HG03097 (cell line): Measurements from ENCODE around the gene SLC35B3.
A peak's percentile ranks its signal among the peaks of the same experiment; 100 is the strongest.
"Not testable (repeated sequence)": the region's sequence is repeated elsewhere in the genome, so short reads cannot be mapped to it uniquely, and the experiment has no call there.

Experiments
- ATAC-seq: cut with Tn5 transposase; IDR thresholded peaks from one replicate; pipeline ENCODE4 v1.9.1; 2021; ENCODE audit not compliant: unreplicated experiment, low FRiP score

Gene SLC35B3

DNA sequence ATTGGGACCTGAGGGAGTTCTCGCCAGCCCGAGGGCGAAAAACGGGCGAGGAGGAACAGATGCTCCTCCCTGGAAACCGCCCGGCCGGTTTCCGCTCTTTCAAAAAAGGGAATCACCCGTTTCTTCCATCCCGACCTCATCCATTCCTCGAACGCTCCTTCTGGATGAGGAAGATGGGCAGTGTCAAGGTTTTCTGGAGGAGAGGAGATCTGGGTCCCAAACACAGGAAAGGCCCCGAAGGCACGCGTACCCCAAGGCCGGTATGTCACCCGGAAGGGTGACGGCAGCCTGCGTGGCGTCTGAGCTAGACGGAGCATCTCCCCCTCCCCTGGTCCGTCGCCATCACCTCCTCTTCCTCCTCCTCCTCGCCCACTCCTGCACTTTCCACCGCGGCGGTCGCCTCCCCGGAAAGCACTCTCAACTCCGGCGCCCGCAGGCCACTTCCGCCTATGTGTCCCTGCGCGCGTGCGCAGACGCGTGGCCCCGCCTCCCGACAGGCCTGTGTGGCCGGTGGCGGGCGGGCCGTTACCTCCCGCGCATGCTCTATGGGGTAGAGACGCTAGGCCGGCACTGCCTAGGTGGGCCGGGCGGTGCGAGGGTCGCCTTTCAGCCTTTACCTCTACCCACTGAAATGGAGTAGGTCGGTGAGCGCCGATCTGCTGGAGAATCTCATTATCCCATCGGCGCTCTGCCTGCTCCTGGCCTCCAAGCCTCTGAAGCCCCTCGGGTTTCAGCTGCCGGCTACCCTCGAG is at the start of gene SLC35B3:
TSS of gene SLC35B3 (minus strand) at position 453 of the 752 bp plus-strand sequence.
- ATAC-seq: peak; percentile 96

DNA sequence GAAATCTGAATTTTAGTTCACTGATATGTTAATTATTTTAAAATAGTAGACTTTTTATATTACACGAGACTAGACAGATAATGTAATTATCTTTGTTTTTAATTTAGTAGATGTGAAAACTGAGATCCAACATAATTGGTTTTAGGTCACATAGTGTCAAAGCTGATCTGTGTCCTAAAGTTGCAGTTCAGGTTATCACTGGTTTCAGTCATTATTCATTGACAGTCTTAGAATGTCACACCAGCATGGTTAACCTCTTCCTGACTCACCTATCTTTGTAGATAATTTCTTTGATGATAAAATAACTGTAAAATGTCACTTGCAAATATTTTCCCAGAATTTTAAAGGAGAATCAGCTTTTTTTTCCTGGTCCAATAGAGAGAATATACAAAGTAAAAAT is 48.3 kb upstream of the SLC35B3 start:
- no peak for ATAC-seq

GRCh38 chr6:8481727-8482126 is 46.4 kb upstream of the SLC35B3 start:
- ATAC-seq: no peak

DNA sequence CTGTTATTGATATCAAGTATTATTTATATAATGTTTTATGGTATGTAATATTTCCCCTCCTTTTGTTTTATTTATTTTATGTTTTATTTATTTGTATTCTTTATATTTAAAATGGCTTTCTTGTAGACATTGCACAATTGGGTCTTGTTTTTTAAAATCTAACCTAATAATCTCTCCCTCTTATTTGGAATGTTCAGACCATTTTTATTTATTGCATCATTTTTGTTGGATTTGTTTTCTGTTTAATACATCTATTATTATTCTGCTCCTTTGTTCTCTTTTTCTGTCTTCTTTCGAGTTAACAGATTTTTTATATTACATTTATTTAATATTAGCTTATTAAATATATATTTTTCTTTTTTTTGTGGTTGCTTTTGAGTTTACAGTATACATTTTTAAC is 43.1 kb upstream of the SLC35B3 start:
- ATAC-seq: no peak

- no peak for ATAC-seq
These were observed 41.3 kb upstream of the SLC35B3 start for GRCh38 chr6:8476656-8477055.

- no peak for ATAC-seq
These were observed 33.4 kb upstream of the SLC35B3 start for GRCh38 chr6:8468552-8469356.

DNA sequence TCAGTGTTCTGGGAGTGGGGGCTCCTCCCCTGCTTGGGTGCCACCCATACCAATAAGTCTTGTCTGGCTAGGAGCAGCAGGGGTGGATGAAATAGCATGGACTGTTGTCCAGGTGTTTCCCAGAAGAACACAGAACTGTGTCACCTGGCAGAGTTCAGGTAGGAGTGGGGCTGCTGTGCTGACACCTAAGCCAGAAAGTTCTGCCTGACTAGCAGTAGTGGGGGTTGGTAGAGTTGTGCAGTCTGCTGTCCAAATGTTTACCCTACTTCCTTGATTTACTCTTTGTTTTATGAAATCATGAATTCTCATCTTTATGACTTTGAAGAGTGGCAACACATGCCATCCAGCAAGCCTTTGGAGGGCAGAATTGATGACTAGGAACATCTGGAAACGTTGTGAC is 27.3 kb upstream of the SLC35B3 start:
- no peak for ATAC-seq

DNA sequence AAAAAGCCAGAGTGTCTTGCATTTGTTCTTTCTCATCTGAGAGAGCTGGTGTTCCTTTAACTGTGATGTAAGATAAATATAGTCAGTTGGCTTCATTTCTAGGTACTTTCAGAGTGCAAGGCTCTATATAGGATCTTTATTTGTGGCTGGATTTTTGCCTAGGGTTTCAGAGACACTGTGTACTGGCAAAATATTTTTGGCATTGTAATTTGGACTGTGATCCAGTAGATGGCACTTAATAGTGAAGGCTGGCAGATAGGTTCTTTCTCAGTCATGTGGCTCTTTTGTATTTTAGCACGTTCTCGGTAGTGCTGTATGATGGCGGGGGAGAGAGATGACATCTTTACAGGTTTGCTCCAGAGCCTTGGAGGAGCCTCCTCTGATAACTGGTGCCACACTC is 26.8 kb upstream of the SLC35B3 start:
- no peak for ATAC-seq

- ATAC-seq: no peak
These were observed 11.0 kb upstream of the SLC35B3 start for GRCh38 chr6:8446391-8446790.

DNA sequence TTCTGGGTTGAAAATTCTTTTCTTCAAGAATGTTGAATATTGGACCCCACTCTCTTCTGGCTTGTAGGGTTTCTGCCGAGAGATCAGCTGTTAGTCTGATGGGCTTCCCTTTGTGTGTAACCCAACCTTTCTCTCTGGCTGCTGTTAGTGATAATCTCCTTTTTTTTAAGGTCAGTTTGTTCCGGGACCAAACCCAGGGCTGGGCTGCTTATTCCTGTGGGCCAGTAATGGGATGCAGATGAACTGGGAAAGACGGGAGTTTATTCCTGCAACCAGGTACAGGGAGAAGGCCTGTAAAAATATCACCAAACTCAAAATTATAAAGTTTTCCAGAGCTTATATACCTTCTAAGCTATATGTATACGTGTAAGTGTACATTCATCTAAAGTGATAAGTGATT is 10.6 kb upstream of the SLC35B3 start:
- ATAC-seq: not testable (repeated sequence)

DNA sequence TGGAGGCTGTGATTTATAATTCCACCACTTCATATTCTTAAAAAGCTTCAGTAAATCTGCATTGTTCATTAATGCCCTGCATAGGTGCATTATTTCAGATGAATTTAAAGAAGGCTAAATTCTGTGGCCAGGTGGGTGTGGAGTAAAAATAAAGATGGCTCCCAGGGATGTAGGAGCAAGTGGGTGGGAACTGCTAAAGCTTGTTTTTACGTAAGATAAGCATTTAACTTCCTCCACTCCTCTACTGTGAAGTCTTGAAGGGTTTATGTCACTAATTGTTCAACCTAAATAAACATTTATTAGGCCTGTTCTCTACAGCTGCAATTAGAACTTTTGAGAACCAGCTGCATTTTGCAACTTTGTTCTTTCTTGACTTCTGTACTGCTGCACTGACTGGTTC is 6.8 kb upstream of the SLC35B3 start:
- no peak for ATAC-seq

GRCh38 chr6:8441452-8441851 is 6.1 kb upstream of the SLC35B3 start:
- no peak for ATAC-seq

DNA sequence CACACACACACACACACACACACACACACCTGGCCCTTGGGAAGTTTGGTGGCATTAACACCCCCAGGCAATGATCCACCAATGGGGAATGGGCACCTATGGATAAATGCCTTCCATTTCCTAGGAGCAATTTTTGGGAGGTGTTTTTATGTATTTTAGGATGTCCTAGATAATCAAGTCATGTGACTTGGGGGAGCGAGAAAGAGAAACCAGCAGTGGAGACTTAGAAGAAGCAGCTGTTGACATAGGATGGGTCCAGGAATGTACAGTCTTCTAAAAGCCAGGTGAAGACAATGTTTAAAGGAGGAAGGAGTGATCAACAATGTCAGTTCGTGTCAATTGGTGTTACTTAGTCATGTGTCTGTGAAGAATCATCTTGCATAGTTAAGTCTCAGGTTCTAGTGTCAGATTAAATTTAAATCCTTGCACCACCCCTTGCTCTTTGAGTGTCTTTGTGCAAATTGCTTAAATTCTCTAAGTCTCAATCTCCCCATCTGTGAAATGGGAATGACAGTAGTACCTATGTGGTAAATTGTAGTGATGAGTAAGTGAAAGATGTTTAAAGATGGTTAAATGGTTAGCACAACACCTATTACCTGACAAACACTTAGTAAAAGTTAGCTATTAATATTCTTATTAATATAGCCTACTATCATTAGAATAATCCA is 4.4 kb upstream of the SLC35B3 start:
- ATAC-seq: no peak

DNA sequence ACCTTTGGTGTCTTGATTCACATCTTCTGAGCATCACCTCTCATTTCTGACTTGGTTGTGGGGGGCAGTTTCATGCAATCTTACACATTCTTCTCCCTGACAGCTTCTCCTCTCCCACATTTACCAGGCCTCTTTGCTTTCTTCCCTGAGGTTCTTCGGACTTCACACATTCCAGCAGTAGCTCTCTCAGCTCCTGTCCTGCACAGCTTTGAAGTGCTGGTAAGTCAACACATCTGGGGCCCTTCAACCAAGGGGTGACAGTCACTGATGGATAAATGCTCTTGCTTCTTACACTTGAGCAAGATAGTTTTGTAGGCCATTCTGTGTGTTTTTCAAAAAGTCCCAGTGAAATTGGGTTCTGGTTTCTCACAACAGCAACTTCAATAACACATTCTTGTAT is 2.5 kb upstream of the SLC35B3 start:
- no peak for ATAC-seq

- ATAC-seq: no peak
These were observed 1.6 kb upstream of the SLC35B3 start for GRCh38 chr6:8436966-8437365.

- no peak for ATAC-seq
These were observed 462 bp upstream of the SLC35B3 start for GRCh38 chr6:8435845-8436168.

DNA sequence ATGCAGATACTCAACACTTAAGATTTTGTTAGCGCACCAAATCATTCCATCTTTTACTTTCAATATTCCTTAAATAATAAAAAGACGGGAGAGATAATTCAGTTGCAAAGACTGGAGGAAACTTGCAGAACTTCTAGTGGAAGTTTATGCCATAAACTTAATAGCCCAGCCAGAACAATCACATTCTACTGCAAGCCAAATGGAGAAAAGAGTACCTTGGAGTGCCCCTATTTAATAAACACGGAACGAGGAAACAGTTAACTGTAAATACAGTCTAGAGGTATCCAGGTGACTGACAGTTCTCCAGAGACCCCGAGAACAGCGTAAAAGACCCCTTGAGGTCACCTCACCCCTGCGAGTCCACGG is 635 bp downstream of the SLC35B3 start:
- ATAC-seq: peak; percentile 5

- no peak for ATAC-seq
These were observed 2.7 kb downstream of the SLC35B3 start for GRCh38 chr6:8432614-8433013.

DNA sequence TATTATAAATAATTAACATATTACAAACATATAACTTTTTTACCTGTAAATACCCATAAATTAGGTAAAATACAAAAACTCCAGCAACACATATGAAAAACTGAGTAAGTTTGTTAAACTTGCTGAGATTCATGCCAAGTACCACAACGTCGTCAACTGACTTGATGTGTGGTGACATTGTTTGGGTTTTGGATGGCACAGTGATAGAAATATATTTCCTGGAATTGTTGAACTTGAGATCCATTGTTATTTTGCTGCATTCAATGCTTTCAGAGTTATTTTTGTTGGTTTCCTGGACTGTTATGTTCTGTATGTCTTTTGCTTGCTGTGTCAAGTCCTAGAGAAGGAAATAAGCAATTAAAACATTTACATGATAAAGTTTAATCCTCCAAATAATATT is 5.5 kb downstream of the SLC35B3 start:
- ATAC-seq: no peak

GRCh38 chr6:8426544-8426943 is 8.8 kb downstream of the SLC35B3 start:
- not testable (repeated sequence) for ATAC-seq

DNA sequence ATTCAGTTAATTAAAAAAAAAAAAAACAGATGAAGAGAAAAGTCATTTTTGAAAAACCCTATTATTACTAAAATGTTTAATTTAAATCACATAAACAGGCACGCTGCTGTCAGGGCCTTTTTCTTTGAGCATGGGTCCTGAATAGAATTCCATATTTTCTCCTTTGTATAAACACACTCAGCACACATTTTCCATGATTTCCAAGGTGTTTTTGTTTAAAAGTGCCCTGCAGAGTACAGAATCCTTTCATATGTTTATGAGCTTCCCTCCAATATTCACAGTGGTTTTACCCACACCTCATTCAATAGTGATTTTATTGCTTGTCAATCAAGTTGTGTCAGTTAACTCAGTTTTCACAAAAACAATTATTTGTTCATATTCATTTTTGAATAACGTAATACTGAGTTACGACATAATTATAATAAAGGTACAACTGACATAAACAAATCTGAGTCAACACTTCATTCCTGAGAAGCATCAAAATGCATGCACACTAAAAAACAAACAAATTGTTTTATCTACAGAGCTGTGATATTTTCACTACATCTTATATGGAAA is 15.2 kb downstream of the SLC35B3 start:
- ATAC-seq: no peak
